Neural progenitor cell (in vitro differentiated cells): ENCODE data around the gene FYB1. TPM values are rescaled to one million over a fixed set of nuclear protein-coding genes. Genes with fewer than 3 reads are reported as not detected.

Experiments used
- DNase-seq: peaks from one replicate; pipeline ENCODE4 v3.0.0-alpha.2; 2016; ENCODE audit warnings: low spot score
- H2AFZ ChIP-seq: fragments of 200-600 bp; sonication (generic); replicated peaks from 2 replicates; pipeline ENCODE4 v1.6.1; 2016; ENCODE audit warnings: antibody characterized with exemption
- H3F3A ChIP-seq: fragments of 200-600 bp; sonication (generic); 2 replicates; pipeline ENCODE4 v1.6.1; 2016; ENCODE audit warnings: antibody characterized with exemption, low read depth
- H3K27ac ChIP-seq: fragments of 200-600 bp; sonication (generic); 2 replicates; pipeline ENCODE4 v1.5.1; 2016; ENCODE audit warnings: mild to moderate bottlenecking
- H3K27me3 ChIP-seq: fragments of 200-600 bp; sonication (generic); 2 replicates; pipeline ENCODE4 v1.6.1; 2016; ENCODE audit warnings: mild to moderate bottlenecking, moderate library complexity
- H3K36me3 ChIP-seq: fragments of 200-600 bp; sonication (generic); 2 replicates; pipeline ENCODE4 v1.5.1; 2016
- H3K4me1 ChIP-seq: fragments of 200-600 bp; sonication (generic); 2 replicates; pipeline ENCODE4 v1.6.1; 2016; ENCODE audit warnings: mixed run types
- H3K4me2 ChIP-seq: fragments of 200-600 bp; sonication (generic); 2 replicates; pipeline ENCODE4 v1.6.1; 2016
- H3K4me3 ChIP-seq: fragments of 200-600 bp; sonication (generic); 2 replicates; pipeline ENCODE4 v1.5.1; 2016
- H3K79me2 ChIP-seq: fragments of 200-600 bp; sonication (generic); 2 replicates; pipeline ENCODE4 v1.6.1; 2016; ENCODE audit warnings: low read depth
- H3K9ac ChIP-seq: fragments of 200-600 bp; sonication (generic); 2 replicates; pipeline ENCODE4 v1.6.1; 2016
- H3K9me3 ChIP-seq: fragments of 200-600 bp; sonication (generic); 2 replicates; pipeline ENCODE4 v1.5.1; 2016; ENCODE audit warnings: low read depth
- H4K20me1 ChIP-seq: fragments of 200-600 bp; sonication (generic); 2 replicates; pipeline ENCODE4 v1.6.1; 2016; ENCODE audit warnings: low read depth
- H3K27ac Mint-ChIP-seq: 3 replicates; pipeline ENCODE4 v1.8.0; 2021; ENCODE audit warnings: mixed read lengths
- H3K27me3 Mint-ChIP-seq: 2 replicates; pipeline ENCODE4 v1.8.0; 2022; ENCODE audit warnings: low read depth, mild to moderate bottlenecking, inconsistent platforms, moderate library complexity, mixed read lengths; ENCODE audit not compliant: insufficient read depth
- H3K36me3 Mint-ChIP-seq: 3 replicates; pipeline ENCODE4 v1.8.0; 2021; ENCODE audit warnings: mixed read lengths
- H3K4me1 Mint-ChIP-seq: 3 replicates; pipeline ENCODE4 v1.8.0; 2021; ENCODE audit warnings: mixed read lengths
- H3K4me3 Mint-ChIP-seq: 3 replicates; pipeline ENCODE4 v1.8.0; 2021; ENCODE audit warnings: mild to moderate bottlenecking, moderate library complexity, mixed read lengths
- H3K9me3 Mint-ChIP-seq: 3 replicates; pipeline ENCODE4 v1.8.0; 2020; ENCODE audit warnings: mixed read lengths
- CTCF ChIP-seq: fragments of 200-600 bp; sonication (generic); IDR thresholded peaks from 2 replicates; pipeline ENCODE4 v1.5.1; 2017; ENCODE audit warnings: antibody characterized with exemption, mild to moderate bottlenecking
- EZH2 ChIP-seq: fragments of 200-600 bp; sonication (generic); IDR thresholded peaks from 2 replicates; pipeline ENCODE4 v1.6.1; 2017; ENCODE audit warnings: antibody characterized with exemption, mild to moderate bottlenecking, moderate library complexity
- EZH2phosphoT487 ChIP-seq: fragments of 200-600 bp; sonication (generic); IDR thresholded peaks from 2 replicates; pipeline ENCODE4 v1.6.1; 2017; ENCODE audit warnings: antibody characterized with exemption
- total RNA-seq: library from RNA; depleted of rRNA; stranded (reverse); fragments of >200 nt; gene quantifications from 2 replicates; pipeline ENCODE4 v1.2.3, GENCODE V29; 2015; ENCODE audit warnings: low replicate concordance

Gene FYB1
- total RNA-seq, 1 donor from 2014 or later, result not detected

- Histone ChIP-seq H3K4me1 (no peaks in the 10 kb centered on the region), H2AFZ (no peak overlapping the region), H3K4me2 (no peak overlapping the region), H3K36me3 (no peaks in the 10 kb centered on the region), H3K9me3 (no peaks in the 10 kb centered on the region), H3K27ac (no peak overlapping the region), H4K20me1 (no peaks in the 10 kb centered on the region), H3K4me3 (no peak overlapping the region), H3K27me3 (no peaks in the 10 kb centered on the region), H3K9ac (no peak overlapping the region), H3F3A (no peaks in the 10 kb centered on the region), H3K79me2 (no peaks in the 10 kb centered on the region)
- Mint-ChIP-seq H3K36me3 (no peaks in the 10 kb centered on the region), H3K9me3 (no peaks in the 10 kb centered on the region), H3K27ac (no peak overlapping the region), H3K4me3 (no peak overlapping the region), H3K27me3 (no peaks in the 10 kb centered on the region), H3K4me1 (peaks cover 3% of the 10 kb centered on the region)
- TF ChIP-seq EZH2phosphoT487, result no peak
- no peak for TF ChIP-seq CTCF
- TF ChIP-seq EZH2, result no peak
- no peak for DNase-seq
These were observed 41.2 kb downstream of the FYB1 start for GRCh38 chr5:39178171-39178570.

GRCh38 chr5:39177631-39177964 lies 41.8 kb downstream of the FYB1 start:
- no peaks in the 10 kb centered on the region for H3K9me3 Mint-ChIP-seq
- Histone ChIP-seq H3F3A (no peaks in the 10 kb centered on the region), H3K27ac (no peak overlapping the region), H3K79me2 (no peaks in the 10 kb centered on the region), H4K20me1 (no peaks in the 10 kb centered on the region), H3K27me3 (no peaks in the 10 kb centered on the region), H3K9ac (no peak overlapping the region), H3K36me3 (no peaks in the 10 kb centered on the region), H2AFZ (no peak overlapping the region), H3K4me3 (no peak overlapping the region), H3K4me2 (no peak overlapping the region), H3K9me3 (no peaks in the 10 kb centered on the region), H3K4me1 (no peaks in the 10 kb centered on the region)
- TF ChIP-seq EZH2phosphoT487 (no peak), EZH2 (no peak), CTCF (no peak)
- DNase-seq, result no peak
- H3K27me3 Mint-ChIP-seq, result no peaks in the 10 kb centered on the region
- H3K4me3 Mint-ChIP-seq, result no peak overlapping the region
- H3K27ac Mint-ChIP-seq, result no peak overlapping the region
- H3K4me1 Mint-ChIP-seq, result peaks cover 3% of the 10 kb centered on the region
- H3K36me3 Mint-ChIP-seq, result no peaks in the 10 kb centered on the region

GRCh38 chr5:39176759-39177630 lies 42.4 kb downstream of the FYB1 start:
- no peaks in the 10 kb centered on the region for H3K36me3 ChIP-seq
- no peaks in the 10 kb centered on the region for H3K4me1 ChIP-seq
- no peaks in the 10 kb centered on the region for H3K79me2 ChIP-seq
- Mint-ChIP-seq H3K4me3 (no peak overlapping the region), H3K4me1 (peaks cover 3% of the 10 kb centered on the region), H3K27ac (no peak overlapping the region), H3K36me3 (no peaks in the 10 kb centered on the region), H3K27me3 (no peaks in the 10 kb centered on the region), H3K9me3 (no peaks in the 10 kb centered on the region)
- no peaks in the 10 kb centered on the region for H3F3A ChIP-seq
- H3K9me3 ChIP-seq, result no peaks in the 10 kb centered on the region
- DNase-seq, result no peak
- no peak overlapping the region for H2AFZ ChIP-seq
- no peaks in the 10 kb centered on the region for H3K27me3 ChIP-seq
- H4K20me1 ChIP-seq, result no peaks in the 10 kb centered on the region
- no peak overlapping the region for H3K9ac ChIP-seq
- no peak overlapping the region for H3K27ac ChIP-seq
- H3K4me2 ChIP-seq, result no peak overlapping the region
- no peak overlapping the region for H3K4me3 ChIP-seq
- TF ChIP-seq EZH2 (no peak), EZH2phosphoT487 (no peak), CTCF (no peak)
